CD4-positive, alpha-beta T cell treated with Interleukin-6 for 4 hours (primary cell): ENCODE data around the gene VPS4A.

Source experiments
- DNase-seq: peaks from one replicate; pipeline ENCODE4 v3.0.0-alpha.2; 2020; ENCODE audit warnings: mixed read lengths

The VPS4A gene

DNA sequence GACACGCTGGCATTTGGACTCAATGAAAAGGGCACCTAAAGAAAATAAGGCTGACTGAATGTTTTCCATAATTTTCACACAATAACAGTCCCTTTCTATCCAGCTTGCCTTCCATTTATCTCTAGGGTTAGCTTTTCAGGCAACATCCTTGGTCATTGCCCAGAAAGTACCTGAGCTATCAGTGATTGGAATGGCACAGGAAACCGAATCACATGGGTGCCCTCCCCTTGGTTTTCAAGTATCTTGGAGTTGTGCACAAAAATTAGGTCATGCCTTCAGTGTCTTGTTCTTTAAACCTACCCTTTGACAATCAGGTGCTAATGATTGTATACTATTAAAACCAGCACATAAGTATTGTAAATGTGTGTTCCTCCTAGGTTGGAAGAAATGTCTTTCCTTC lies 3.3 kb upstream of the VPS4A start:
- DNase-seq, result no peak

DNA sequence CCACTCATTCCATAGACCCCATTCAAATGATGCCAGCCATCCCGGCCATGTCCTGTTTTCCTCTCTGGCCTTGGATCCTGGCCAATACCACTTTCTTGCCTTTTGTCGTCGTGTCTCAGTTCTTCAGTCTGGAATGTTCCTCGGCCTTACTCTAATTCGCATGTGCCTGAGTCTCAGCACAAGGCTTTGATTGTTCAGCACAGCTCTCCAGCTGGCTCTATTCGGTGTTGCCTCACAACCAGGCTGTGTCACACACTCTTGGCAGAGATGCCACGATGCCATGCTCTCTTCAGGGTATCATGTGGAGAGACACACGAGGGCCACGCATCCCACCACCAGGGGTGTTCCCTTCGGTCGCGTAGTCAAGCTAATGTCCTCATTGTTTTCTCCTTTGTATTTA lies 1.8 kb upstream of the VPS4A start:
- DNase-seq, result no peak

DNA sequence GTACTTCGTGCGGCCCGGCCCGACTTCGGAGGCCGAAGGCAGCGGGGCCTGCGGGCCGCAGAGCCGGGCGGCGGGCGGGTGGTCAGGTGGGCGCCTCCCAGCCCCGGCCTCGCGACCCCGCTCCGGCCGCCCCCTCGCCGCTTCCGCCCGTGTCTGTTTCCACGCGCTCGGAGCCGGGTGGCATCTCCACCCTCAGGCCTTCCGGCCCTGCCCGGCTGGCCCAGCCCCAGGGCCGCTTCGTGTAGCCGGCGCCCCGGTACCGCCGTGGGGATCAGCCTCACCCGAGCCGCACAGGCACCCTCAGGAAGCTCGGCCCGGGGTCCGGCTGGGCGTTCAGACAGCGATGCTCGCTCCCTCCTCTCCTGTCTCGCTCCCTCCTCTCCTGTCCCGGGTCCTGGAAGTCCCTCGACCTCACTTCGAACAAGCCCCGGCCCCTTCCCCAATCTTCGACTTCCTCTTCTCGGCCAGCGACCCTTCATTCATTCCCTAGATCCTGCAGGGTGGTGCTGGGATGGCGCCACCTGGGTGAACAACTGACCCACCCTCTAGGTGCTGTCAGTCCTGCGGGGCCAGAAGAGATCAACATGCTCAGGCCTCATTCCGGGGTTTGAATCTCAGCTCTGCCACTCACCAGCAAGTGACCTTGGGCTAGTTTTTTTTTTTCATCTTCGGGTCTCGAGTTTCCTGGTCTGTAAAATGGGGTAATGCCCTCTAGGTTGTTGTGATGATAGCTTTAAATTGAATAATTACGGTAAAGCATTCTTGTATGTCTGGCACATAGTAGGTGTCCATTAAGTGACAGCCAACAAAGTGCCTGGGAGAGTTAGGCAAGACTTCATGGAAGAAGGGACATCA lies 610 bp downstream of the VPS4A start:
- DNase-seq, result peak; percentile 43

DNA sequence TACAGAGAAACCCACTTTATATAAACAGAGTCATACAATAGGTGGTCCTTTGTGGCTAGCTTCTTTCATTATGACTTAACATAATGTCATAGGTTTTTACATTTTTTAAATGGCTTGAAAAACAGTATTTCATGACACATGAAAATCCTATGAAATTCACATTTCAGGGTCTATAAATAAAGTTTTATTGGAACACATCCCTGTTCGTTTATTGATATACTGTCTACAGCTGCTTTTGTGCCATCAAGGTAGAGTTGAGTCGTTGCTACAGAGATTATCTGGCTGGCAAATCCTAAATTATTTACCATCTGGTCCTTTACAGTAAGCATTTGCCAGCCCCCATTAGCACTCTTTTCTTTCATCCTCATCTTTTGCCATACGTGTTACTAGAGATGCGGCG lies 2.3 kb downstream of the VPS4A start:
- DNase-seq, result no peak

DNA sequence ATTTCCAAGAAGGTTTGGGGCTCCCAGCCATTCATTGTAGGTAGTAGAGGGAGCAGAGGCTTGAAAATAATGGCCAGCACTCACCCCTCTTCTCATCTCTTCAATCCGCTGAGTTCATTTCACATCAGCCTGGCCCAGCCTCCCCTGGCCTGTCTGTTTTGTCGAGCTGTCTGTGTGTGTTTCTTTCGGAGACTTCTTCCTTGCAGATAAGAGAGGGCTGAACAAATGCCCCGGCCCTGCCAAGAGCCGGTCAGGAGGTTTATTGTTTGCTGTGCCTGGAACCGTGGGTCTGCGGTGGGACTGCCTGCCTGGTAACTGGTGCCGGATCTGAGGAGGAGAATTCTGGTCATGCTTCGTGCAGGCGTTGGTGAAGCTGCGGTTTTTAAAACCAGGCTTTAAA lies 3.4 kb downstream of the VPS4A start:
- DNase-seq, result no peak

DNA sequence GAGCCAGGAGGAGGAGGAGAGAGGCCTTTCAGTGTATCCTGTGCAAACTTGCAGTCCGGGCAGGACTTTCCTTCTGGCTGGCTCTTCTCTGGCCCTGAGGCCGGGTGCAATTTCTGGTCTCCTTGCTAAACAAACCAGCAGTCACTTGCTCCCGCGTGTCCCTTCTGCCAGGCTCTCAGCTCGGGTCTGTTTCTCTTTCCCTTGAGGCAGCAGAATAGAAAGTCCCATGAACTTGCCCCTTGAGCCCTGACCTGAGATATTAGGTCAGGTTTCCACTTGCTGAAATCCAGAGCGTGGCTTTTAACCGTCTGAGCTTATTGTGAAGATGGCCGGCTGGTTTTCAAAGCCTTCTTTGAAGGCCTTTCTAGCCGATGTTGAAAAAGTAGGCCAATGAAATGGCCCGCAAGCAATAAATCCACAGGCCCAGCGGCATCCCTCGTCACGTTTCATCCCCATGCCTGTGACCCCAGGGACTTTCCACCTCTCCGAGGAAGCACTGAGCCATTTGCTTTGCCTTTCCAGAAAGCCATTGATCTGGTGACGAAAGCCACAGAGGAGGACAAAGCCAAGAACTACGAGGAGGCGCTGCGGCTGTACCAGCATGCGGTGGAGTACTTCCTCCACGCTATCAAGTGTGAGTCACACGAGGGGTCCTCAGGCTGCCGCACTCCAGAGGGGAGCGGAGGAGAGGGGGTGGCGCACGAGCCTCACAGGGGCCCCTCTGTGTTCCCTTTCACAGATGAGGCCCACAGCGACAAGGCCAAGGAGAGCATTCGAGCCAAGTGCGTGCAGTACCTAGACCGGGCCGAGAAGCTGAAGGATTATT lies 4.5 kb downstream of the VPS4A start:
- no peak for DNase-seq

DNA sequence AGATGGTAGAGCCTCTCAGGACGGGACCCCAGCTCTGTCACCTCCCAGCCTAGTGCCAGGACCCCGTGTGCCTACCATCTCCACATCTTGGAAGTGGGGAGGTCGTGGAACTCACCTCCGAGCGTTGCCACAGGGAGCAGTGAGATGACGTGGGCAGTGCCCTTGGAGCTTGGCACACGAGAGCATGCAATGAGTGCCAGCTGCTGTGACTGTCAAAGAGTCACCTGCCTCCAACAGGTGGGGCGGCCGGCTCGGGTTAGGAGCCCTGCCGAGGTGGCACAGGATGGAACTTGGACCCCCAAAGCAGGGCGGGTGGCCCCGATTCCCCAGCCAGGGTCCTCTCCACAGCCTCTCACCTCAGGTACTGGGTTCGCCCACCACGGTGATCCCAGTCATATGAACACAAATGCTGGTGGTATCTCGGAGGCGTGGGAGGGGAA lies 5.5 kb downstream of the VPS4A start:
- DNase-seq, result no peak

DNA sequence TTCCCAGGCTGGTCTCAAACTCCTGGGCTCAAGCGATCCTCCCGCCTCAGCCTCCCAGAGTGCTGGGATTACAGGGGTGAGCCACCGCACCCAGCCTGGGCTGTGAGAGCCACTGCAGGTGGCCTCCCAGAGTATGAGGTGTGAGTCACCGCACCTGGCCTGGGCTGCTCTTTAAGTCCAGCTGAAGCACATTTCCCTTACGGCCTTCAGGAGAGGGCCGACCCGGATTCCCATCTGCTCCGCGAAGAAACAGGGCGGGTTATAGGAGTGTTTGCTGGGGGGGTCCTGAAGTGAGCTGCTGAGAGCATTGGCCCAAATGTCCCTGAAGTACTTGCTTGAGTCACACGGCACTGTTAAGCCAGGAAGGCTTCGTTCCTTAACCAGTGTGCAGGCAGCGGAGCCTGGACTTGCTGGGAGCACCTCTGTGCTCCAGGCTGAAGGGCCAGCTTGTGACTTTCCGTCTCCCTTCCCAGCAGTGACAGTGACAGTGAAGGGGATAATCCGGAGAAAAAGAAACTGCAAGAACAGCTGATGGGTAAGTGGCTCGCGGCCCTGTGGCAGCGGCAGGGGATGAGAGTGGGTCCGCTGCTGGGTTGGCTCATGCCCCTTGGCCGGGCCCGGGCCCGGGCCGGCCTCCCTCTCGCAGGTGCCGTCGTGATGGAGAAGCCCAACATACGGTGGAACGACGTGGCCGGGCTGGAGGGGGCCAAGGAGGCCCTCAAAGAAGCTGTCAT lies 7.2 kb downstream of the VPS4A start:
- no peak for DNase-seq

DNA sequence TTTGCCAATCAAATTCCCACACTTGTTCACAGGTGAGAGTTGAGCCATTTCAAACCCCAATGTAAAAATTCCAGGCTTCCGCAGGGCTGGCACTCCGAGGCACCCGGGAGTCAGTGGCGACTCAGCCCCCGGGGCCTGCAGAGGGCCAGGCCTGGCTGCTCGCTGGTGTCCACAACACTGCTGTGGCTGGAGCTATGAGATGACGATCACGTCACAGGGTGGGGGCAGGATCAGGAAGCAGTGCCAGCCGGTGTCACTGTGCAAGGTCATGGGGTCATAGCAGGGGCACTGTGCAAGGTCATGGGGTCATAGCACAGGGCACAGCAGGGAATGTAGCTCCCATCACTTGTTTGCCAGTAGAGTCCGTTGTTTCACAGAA lies 7.8 kb downstream of the VPS4A start:
- no peak for DNase-seq

DNA sequence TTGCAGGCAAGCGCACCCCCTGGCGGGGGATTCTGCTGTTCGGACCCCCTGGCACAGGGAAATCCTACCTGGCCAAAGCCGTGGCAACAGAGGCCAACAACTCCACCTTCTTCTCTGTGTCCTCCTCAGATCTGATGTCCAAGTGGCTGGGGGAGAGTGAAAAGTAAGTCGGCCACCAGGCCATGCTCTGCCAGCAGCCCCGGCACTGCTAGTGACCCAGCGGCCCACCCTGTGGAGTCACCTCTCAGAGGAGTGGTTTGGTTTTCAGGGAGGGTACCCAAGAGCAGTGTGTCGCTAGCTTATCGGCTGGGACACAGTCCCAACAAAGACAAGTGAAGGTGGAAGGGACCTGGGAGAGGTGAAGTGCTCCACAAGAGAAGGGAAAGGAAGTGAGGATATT lies 8.2 kb downstream of the VPS4A start:
- no peak for DNase-seq

DNA sequence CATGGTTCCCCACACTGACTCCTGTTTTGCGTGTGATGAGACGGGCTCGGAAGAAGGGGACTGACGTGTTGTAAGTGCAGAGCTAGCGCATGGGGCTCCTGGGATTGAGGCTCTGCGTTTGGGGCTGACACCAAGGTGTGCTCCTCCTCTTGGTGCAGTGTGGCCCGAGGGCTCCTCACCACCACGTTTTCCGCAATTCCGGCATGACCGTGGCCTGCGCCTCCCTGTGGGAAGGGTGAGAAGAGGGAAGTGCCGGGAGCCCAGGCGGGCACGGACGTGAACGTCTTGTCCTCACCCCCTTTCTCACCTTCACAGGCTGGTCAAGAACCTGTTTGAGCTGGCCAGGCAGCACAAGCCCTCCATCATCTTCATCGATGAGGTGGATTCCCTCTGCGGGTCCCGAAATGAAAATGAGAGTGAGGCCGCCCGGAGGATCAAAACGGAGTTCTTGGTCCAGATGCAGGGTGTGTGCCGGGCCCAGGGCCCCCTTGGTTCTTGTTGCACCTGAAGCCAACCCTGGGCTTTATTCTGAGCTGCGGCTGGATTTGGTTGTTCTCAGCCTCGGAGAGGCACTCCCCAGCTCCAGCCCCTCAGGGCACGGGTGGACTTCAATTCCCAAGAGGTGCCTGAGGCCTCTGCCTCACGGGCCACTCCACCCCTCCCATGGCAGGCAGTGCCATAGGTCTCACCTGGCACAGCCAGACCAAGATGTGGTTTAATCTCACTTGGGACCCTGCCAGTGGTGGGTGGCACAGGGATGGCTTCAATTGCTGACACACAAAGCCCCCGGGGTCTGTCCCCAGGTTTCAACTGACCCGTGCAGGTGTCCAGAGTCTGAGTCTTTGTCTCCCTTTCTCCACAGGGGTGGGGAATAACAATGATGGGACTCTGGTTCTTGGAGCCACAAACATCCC lies 8.9 kb downstream of the VPS4A start:
- no peak for DNase-seq

DNA sequence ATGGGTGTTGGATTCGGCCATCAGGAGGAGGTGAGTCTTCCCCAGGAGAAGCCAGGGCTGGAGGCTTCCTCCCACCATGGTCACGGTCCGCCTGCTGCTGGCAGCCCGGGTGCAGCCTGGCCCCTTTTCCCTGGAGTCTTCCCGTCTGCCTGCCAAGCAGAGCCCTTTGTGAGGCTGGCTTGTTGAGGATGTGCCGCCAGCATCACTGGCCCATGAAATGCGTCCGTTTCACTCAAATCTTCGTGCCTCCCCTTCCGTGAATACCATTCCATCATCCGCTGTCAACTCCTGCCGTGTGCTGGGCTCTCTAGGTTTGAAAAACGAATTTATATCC lies 9.6 kb downstream of the VPS4A start:
- DNase-seq, result no peak

DNA sequence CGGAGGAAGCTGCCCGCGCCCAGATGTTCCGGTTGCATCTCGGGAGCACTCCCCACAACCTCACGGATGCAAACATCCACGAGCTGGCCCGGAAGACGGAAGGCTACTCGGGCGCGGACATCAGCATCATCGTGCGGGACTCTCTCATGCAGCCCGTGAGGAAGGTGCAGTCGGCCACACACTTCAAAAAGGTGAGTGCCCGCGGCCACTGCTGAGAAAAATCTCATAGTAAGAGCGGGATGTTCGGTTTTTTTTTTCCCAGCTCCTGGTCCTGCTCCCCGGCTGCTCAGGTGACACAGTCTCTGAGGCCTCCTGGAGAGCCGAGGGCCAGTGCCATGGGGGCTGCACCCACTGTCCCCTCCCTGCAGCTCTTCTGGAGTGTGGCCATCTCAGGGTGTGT lies 9.9 kb downstream of the VPS4A start:
- DNase-seq, result no peak

DNA sequence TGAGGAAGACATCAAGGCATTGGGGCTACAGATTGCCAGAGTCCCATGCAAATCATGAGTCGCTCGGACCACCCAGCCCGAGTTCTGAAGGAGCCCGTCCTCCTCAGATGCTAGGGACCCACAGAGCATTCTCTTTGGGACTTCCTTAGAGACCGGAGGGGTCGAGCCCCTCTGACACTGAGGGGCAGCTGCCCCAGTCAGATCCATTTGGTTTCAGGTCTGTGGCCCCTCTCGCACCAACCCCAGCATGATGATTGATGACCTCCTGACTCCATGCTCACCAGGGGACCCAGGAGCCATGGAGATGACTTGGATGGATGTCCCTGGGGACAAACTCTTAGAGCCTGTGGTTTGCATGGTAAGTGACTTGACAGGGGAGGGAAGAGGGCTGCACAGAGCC lies 11.2 kb downstream of the VPS4A start:
- DNase-seq, result no peak

DNA sequence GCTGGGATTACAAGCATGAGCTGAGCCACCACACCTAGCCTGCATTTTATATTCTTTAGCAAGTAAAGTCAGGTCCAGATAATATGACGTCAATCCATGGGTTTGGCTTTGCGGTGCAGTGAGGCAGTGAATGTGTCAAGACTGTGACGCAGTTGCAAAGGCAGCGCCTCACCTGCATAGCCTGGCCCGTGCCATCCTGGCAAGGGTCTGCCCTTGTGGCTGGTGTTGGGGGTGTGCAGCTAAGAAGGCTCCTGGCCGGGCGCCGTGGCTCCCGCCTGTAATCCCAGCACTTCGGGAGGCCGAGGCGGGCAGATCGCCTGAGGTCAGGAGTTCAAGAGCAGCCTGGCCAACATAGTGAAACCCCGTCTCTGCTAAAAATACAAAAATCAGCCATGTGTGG lies 12.3 kb downstream of the VPS4A start:
- no peak for DNase-seq

DNA sequence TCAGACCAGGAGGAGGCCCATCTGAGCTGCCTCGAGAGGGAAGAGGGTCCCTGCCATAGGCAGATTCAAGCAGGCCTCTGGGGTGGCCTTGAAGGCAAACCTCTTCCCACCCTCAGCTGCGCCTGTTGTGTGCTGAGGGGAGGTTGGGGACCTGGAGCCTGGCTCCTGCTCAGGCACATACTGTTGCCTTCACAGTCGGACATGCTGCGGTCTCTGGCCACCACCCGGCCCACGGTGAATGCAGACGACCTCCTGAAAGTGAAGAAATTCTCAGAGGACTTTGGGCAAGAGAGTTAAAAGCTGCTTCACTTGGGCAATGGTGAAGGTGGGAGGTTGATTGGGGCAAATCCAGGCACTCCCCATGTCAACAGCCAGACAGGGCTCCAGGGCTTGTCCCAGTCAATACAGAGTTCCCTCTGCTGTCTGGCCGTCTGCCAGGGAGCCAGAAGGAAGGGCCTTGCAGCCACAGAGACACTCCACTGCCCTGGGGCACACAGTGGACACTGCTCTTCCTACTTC lies 12.9 kb downstream of the VPS4A start:
- DNase-seq, result no peak

DNA sequence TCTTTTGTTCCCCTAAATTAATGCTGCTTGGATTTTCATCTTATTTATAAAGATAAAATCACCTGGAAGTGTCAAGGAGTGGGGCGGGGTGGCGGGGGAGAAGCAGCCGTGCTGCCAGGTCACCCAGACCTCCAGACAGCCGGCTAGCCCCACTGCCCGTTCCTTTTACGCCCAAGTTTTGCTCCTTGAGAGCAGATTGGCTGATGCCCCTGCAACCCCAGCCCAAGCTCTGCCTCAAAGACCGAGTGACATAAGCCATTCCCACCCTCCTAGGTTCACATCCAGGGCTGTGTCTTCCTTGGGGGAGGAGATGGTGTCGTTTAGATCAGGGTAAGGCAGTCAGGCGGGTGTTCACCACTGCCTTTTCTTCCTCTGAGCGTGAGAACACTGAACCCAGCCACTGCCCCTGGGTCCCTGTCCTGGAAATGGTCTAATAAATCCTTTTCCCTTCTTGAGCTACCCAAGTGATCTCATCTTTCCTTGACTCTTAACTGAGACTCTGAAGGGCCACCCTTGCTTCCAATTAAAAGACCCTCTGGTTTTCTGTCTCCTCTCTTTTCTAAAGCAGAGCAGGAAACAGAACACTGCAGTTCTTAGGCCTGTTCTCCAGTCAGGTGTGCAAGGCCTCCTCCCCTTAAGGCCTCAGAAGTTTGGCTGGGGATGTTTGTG lies 13.6 kb downstream of the VPS4A start:
- DNase-seq, result no peak

DNA sequence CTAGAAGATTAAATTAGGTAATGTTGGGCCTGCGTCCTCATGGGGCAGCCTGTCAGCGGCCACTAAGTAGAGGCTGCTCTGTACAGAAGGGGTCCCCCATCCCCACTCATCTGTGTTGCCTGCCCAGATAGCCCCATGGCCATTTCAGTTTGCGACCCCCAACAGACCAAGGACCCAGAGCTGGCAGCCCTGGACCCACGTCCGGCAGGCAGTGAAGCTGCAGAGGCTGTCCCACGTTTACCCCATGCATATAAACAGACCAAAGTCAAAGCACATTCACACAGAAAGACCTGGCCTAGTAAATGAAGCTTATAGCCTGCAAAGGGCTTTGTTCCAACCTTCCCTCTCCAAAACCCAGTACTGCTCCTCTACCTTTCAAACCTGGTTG lies 14.6 kb downstream of the VPS4A start:
- DNase-seq, result no peak

DNA sequence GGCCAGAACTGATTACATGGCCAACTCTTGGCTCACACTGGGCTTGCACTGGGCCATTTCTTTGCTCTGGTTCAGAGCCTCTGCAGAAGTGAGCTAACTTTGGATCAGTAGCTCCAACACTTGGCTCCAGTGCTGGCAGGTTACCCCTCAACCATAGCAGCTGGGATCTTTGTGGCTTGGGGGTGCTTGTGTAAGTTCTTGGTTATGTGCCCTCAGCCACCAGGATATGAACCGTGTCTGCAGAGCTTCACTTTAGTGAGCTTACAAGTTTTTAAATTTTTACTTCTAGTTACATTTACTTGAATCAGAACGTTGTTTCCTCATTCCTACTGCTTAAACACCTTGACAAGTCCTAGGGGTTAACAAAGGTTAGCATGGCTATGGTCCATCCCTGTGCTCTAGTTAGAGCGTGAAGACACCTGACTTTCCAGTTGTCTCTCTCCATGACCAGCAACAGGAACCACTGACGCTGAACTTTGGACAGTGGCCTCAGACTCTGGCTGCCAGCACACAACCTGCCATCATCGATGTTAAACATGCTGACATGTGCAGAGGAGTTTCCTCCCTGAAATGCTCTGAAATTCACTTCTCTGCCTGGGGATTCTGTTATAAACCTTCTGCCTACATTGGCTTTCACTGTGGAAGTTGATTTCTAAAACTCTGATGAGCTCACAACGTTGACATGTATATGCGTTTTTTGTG lies 15.2 kb downstream of the VPS4A start:
- DNase-seq, result no peak

DNA sequence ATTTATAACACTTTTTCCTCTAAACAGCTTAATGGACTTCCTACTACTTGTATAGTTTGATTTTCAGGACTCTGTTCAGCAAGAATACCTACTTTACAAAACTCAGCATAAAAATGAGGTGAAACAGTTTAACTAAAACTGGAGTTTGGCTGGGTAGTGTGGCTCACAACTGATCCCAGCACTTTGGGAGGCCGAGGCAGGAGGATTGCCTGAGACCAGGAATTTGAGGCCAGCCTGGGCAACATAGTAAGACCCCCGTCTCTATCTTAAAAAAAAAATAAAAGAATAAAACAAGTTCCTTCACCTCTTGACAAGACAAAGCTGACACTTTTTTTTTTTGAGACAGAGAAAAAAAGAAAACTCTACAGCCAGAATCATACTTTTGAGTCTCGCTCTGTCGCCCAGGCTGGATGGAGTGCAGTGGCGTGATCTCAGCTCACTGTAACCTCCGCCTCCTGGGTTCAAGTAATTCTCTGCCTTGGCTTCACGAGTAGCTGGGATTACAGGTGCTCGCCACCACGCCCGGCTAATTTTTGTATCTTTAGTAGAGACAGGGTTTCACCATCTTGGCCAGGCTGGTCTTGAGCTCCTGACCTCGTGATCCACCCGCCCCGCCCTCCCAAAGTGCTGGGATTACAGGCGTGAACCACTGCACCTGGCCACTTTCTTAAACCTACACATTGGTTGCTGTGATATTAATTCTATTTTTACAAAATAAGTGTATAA lies 16.6 kb downstream of the VPS4A start:
- DNase-seq, result no peak
